RPMI7951 (cell line): Measurements from ENCODE around the gene ZDHHC19. TPM values are rescaled to one million over a fixed set of nuclear protein-coding genes. Genes with fewer than 3 reads are reported as not detected.
"Not testable (repeated sequence)": the region's sequence is repeated elsewhere in the genome, so short reads cannot be mapped to it uniquely, and the experiment has no call there.

Experiments
- DNase-seq: peaks from one replicate; pipeline ENCODE4 v3.0.0-alpha.2; 2012; ENCODE audit warnings: low read depth
- total RNA-seq: library from RNA; depleted of rRNA; stranded (reverse); fragments of >200 nt; shearing (Covaris generic); gene quantifications from 2 replicates; pipeline ENCODE4 v1.2.3, GENCODE V29; 2014

Gene ZDHHC19
- total RNA-seq, 1 experiment from 2014 or later, result not detected

- no peak for DNase-seq
Measured at GRCh38 chr3:196203846-196204245, 7.4 kb downstream of the ZDHHC19 start.

GRCh38 chr3:196202516-196202970, 8.7 kb downstream of the ZDHHC19 start:
- DNase-seq, result peak; percentile 60

- peak; percentile 29 for DNase-seq
Measured at GRCh38 chr3:196198771-196199753, 12.1 kb downstream of the ZDHHC19 start.

- DNase-seq, result no peak
Measured at GRCh38 chr3:196198081-196198675, 13.0 kb downstream of the ZDHHC19 start.

- DNase-seq, result no peak
Measured at GRCh38 chr3:196197524-196197923, 13.7 kb downstream of the ZDHHC19 start.

GRCh38 chr3:196195664-196196265, 15.4 kb downstream of the ZDHHC19 start:
- DNase-seq, result no peak

- no peak for DNase-seq
Measured at GRCh38 chr3:196194542-196194915, 16.7 kb downstream of the ZDHHC19 start.

- DNase-seq, result no peak
Measured at GRCh38 chr3:196193736-196194541, 17.3 kb downstream of the ZDHHC19 start.

GRCh38 chr3:196193133-196193735, 18.0 kb downstream of the ZDHHC19 start:
- DNase-seq, result no peak

GRCh38 chr3:196192524-196193051, 18.6 kb downstream of the ZDHHC19 start:
- no peak for DNase-seq

- no peak for DNase-seq
Measured at GRCh38 chr3:196192036-196192523, 19.1 kb downstream of the ZDHHC19 start.

GRCh38 chr3:196189566-196190347, 21.4 kb downstream of the ZDHHC19 start:
- no peak for DNase-seq

GRCh38 chr3:196186651-196187573, 24.3 kb downstream of the ZDHHC19 start:
- no peak for DNase-seq

- no peak for DNase-seq
Measured at GRCh38 chr3:196184881-196185280, 26.3 kb downstream of the ZDHHC19 start.

GRCh38 chr3:196184169-196184432, 27.1 kb downstream of the ZDHHC19 start:
- not testable (repeated sequence) for DNase-seq

GRCh38 chr3:196181127-196181546, 30.1 kb downstream of the ZDHHC19 start:
- no peak for DNase-seq

- no peak for DNase-seq
Measured at GRCh38 chr3:196180346-196180745, 30.9 kb downstream of the ZDHHC19 start.

GRCh38 chr3:196179380-196180308, 31.6 kb downstream of the ZDHHC19 start:
- peak; percentile 81 for DNase-seq
